AG10803 (cell line): ENCODE results near the gene RAD21L1.
"Not testable (repeated sequence)": the region's sequence is repeated elsewhere in the genome, so short reads cannot be mapped to it uniquely, and the experiment has no call there.

Source experiments
- DNase-seq: peaks from one replicate; pipeline ENCODE4 v3.0.0; 2010; ENCODE audit warnings: low read depth
- H3K4me3 ChIP-seq: 2 replicates; pipeline ENCODE4 v1.5.1; 2011; ENCODE audit warnings: mild to moderate bottlenecking, low read length, control low read depth
- TF ChIP-seq, protein P1 (sequence below): conservative IDR thresholded peaks from 2 replicates; pipeline ENCODE4 v1.5.1; 2011; ENCODE audit warnings: mild to moderate bottlenecking, low read length, control low read depth, inconsistent platforms

Gene RAD21L1

DNA sequence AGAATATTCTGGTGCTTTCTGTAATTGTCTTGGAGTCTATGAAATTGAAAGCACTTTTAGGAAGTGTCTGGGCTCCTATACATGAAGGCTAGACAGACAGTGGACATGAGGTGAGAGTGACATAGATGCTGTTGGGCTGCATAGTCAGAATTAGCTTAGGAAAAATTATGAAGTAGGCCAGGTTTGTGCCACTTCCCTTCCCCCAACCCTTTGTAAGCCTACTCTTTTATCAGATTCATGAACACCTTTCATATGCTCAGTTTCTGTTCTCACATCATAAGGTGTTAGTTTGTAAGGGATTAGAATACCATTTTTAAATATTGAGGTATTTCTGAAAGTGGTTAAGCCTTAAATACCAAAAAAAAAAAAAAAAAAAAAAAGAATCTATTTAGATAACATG is 21.8 kb downstream of the RAD21L1 start:
- TF ChIP-seq, protein P1, sequence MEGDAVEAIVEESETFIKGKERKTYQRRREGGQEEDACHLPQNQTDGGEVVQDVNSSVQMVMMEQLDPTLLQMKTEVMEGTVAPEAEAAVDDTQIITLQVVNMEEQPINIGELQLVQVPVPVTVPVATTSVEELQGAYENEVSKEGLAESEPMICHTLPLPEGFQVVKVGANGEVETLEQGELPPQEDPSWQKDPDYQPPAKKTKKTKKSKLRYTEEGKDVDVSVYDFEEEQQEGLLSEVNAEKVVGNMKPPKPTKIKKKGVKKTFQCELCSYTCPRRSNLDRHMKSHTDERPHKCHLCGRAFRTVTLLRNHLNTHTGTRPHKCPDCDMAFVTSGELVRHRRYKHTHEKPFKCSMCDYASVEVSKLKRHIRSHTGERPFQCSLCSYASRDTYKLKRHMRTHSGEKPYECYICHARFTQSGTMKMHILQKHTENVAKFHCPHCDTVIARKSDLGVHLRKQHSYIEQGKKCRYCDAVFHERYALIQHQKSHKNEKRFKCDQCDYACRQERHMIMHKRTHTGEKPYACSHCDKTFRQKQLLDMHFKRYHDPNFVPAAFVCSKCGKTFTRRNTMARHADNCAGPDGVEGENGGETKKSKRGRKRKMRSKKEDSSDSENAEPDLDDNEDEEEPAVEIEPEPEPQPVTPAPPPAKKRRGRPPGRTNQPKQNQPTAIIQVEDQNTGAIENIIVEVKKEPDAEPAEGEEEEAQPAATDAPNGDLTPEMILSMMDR = no peak
- DNase-seq = no peak
- H3K4me3 ChIP-seq = no peak overlapping the region

DNA sequence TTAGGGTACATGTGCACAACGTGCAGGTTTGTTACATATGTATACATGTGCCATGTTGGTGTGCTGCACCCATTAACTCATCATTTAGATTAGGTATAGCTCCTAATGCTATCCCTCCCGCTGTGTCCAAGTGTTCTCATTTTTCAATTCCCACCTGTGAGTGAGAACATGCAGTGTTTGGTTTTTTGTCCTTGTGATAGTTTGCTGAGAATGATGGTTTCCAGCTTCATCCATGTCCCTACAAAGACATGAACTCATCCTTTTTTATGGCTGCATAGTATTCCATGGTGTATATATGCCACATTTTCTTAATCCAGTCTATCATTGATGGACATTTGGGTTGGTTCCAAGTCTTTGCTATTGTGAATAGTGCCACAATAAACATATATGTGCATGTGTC is 24.4 kb downstream of the RAD21L1 start:
- H3K4me3 ChIP-seq, DNase-seq: not testable (repeated sequence)

DNA sequence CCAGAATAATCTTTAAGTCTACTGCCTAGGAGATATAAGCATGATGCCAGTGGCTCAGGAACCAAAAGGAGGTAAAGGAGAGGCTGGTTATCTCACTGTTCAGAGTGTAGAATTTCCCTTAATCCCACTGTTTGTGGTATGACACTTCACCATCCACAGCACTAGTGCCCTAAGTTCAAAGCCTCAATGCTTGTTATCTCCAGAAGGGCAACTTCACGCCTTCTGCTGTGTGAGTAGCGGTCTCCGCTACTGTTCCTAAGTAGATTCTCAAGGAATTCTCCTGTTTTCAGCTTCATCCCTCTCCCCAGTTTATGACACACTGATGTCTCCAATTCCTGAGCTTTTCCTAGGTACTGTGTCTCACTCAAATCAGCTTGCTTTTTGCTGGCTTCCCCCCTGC is 26.6 kb downstream of the RAD21L1 start:
- H3K4me3 ChIP-seq = no peak overlapping the region
- TF ChIP-seq, protein P1 = no peak
- DNase-seq = no peak

DNA sequence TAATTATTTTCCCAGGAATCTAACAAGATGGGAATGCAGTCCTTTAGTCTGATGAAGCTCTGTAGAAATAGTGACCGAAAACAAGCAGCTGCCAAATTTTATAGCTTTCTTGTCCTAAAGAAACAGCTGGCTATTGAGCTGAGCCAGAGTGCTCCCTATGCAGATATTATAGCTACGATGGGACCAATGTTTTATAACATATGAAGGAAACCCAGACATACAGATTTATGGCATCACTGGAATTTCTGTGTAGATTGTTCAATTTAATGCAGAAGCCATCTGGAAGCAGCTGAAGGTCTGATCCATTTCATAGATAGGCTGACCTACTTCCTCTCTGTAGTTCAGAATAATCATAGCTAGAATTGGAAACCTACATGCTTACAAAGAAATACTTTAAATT is 28.4 kb downstream of the RAD21L1 start:
- no peak for DNase-seq
- TF ChIP-seq, protein P1 = no peak
- H3K4me3 ChIP-seq = no peak overlapping the region

DNA sequence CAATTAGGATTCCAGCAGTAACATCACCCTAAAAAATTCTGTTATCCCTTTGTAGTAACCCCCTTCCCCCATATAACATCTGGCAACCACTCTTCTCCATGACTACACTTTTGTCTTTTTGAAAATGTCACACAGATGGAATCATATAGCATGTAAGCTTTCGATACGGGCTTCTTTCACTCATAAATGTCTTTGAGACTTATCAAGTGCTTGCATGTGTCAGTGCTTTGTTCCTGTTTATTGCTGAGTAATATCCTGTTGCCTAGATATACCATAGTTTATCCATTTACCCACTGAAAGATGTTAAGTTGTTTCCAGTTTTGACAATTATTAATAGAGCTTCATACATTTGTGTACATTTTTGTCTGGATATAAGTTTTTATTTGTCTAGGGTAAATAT is 29.8 kb downstream of the RAD21L1 start:
- TF ChIP-seq, protein P1 = no peak
- H3K4me3 ChIP-seq = no peak overlapping the region
- DNase-seq = no peak

DNA sequence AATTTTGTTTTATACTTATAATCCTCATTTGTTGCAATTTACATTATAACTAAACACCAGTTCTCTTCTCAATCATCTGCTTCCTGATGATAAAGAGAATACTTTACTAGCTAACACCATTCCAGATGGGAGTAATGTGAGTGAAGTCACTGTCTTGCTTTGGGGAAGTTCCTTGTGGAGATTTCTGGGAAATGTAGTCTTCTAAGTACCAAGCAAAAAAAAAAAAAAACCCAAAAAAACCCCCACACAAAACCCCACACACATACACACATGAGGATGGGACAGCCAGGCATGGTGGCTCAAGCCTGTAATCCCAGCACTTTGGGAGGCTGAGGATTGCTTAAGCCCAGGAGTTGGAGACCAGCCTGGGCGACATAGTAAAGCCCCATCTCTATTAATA is 38.0 kb downstream of the RAD21L1 start:
- no peak overlapping the region for H3K4me3 ChIP-seq
- TF ChIP-seq, protein P1 = no peak
- DNase-seq = peak; percentile 52

DNA sequence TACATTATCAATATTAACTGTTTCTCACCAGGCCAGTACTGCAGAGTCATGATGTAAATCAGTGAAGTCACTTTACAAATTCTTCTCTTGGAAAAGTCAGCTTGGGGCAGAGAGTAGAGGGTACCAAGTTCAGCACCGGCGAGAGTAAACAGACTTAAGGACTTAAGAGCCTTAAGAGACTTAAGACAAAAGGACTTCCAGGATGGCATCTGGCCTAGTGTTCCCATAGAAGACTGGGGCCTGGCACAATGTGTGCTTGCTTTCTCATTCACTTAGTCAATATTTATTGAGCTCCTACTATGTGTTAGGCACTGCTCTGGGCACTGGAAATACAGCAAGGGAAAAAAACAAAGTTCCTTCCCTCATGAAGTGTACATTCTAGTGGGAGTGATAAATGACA is 38.9 kb downstream of the RAD21L1 start:
- TF ChIP-seq, protein P1 = no peak
- no peak overlapping the region for H3K4me3 ChIP-seq
- no peak for DNase-seq
